IMR-90 (cell line): ENCODE measurements around the gene CKB. TPM values are rescaled to one million over a fixed set of nuclear protein-coding genes. Genes with fewer than 3 reads are reported as not detected.

ENCODE experiments used
- ATAC-seq: fragments of 200-7000 bp; cut with Tn5 transposase; 2 replicates; pipeline ENCODE4 v1.9.1; 2020; ENCODE audit warnings: low read depth, mild to moderate bottlenecking, moderate library complexity
- BruUV-seq: library from RNA; stranded (reverse); fragments of 400-500 nt; replicated peaks from 2 replicates; lab custom pipeline; 2021; lab: Mats Ljungman, UMichigan
- CTCF ChIA-PET: fragments of 300-600 bp; formaldehyde crosslinking; extraction: SDS; loops from one replicate; lab custom pipeline; 2021; ENCODE audit warnings: antibody characterized with exemption; lab: Yijun Ruan, JAX
- POLR2A ChIA-PET: fragments of 300-600 bp; sonication (Branson Sonifier 250); formaldehyde crosslinking; loops from one replicate; lab custom pipeline; 2022; ENCODE audit warnings: antibody characterized with exemption; ENCODE audit not compliant: unreplicated experiment; lab: Charles Lee
- DNase-seq: peaks from one replicate; pipeline ENCODE4 v3.0.0; 2013
- H2AFZ ChIP-seq: replicated peaks from 2 replicates; pipeline ENCODE3; 2013; ENCODE audit warnings: low read length, mild to moderate bottlenecking; ENCODE audit not compliant: poor library complexity
- H2AK5ac ChIP-seq: 2 replicates; pipeline ENCODE4 v1.6.1; 2013; ENCODE audit warnings: low read depth, low read length, inconsistent platforms
- H2AK9ac ChIP-seq: replicated peaks from 2 replicates; pipeline ENCODE3; 2013; ENCODE audit warnings: mild to moderate bottlenecking, low read depth, low read length, moderate library complexity; ENCODE audit not compliant: poor library complexity
- H2BK120ac ChIP-seq: 2 replicates; pipeline ENCODE4 v1.6.1; 2013; ENCODE audit warnings: low read depth, low read length, inconsistent platforms
- H2BK15ac ChIP-seq: 3 replicates; pipeline ENCODE4 v1.6.1; 2013; ENCODE audit warnings: low read depth, low read length, inconsistent platforms
- H2BK20ac ChIP-seq: 2 replicates; pipeline ENCODE4 v1.6.1; 2013; ENCODE audit warnings: low read depth, mild to moderate bottlenecking, inconsistent platforms, low read length, moderate library complexity
- H2BK5ac ChIP-seq: 2 replicates; pipeline ENCODE4 v1.6.1; 2013; ENCODE audit warnings: mild to moderate bottlenecking, low read depth, low read length, inconsistent platforms; ENCODE audit not compliant: poor library complexity, severe bottlenecking
- H3K14ac ChIP-seq: replicated peaks from 2 replicates; pipeline ENCODE4 v1.6.1; 2013; ENCODE audit warnings: low read depth, low read length, inconsistent platforms
- H3K18ac ChIP-seq: 2 replicates; pipeline ENCODE4 v1.6.1; 2013; ENCODE audit warnings: low read depth, low read length, control low read depth
- H3K23ac ChIP-seq: 2 replicates; pipeline ENCODE4 v1.6.1; 2013; ENCODE audit warnings: low read depth, low read length, inconsistent platforms
- H3K27ac ChIP-seq: 2 replicates; pipeline ENCODE4 v1.5.1; 2013; ENCODE audit warnings: mild to moderate bottlenecking, control low read depth, low read length; ENCODE audit not compliant: insufficient read depth
- H3K27me3 ChIP-seq: 2 replicates; pipeline ENCODE4 v1.6.1; 2013; ENCODE audit warnings: low read length; ENCODE audit not compliant: control insufficient read depth, insufficient read depth
- H3K36me3 ChIP-seq: 2 replicates; pipeline ENCODE4 v1.6.1; 2013; ENCODE audit warnings: low read length, mixed read lengths; ENCODE audit not compliant: control insufficient read depth, insufficient read depth
- H3K4ac ChIP-seq: 2 replicates; pipeline ENCODE4 v1.6.1; 2013; ENCODE audit warnings: low read depth, low read length, inconsistent platforms
- H3K4me1 ChIP-seq: 2 replicates; pipeline ENCODE4 v1.6.1; 2013; ENCODE audit warnings: low read length, mixed read lengths; ENCODE audit not compliant: control insufficient read depth, insufficient read depth
- H3K4me2 ChIP-seq: 2 replicates; pipeline ENCODE4 v1.6.1; 2013; ENCODE audit warnings: low read depth, mild to moderate bottlenecking, control low read depth, low read length, moderate library complexity
- H3K4me3 ChIP-seq: 2 replicates; pipeline ENCODE4 v1.5.1; 2013; ENCODE audit warnings: low read depth, mild to moderate bottlenecking, control low read depth, low read length, moderate library complexity; ENCODE audit not compliant: insufficient read depth
- H3K56ac ChIP-seq: 2 replicates; pipeline ENCODE4 v1.6.1; 2013; ENCODE audit warnings: low read length, inconsistent platforms; ENCODE audit not compliant: insufficient read depth; ENCODE audit errors: extremely low read depth
- H3K79me1 ChIP-seq, 2 experiments: 2 replicates each; pipeline ENCODE4 v1.6.1; 2013; ENCODE audit warnings: low read length in 2 of 2, inconsistent platforms in 1 of 2, low read depth in 1 of 2
- H3K9ac ChIP-seq: 2 replicates; pipeline ENCODE4 v1.6.1; 2013; ENCODE audit warnings: low read depth, low read length, control low read depth
- H3K9me1 ChIP-seq: 2 replicates; pipeline ENCODE4 v1.6.1; 2013; ENCODE audit warnings: low read length, inconsistent platforms; ENCODE audit not compliant: insufficient read depth
- H3K9me3 ChIP-seq: 2 replicates; pipeline ENCODE4 v1.6.1; 2013; ENCODE audit warnings: low read length; ENCODE audit not compliant: control insufficient read depth, insufficient read depth
- H4K20me1 ChIP-seq: 2 replicates; pipeline ENCODE4 v1.6.1; 2013; ENCODE audit warnings: low read length, inconsistent platforms; ENCODE audit not compliant: insufficient read depth
- H4K5ac ChIP-seq: 2 replicates; pipeline ENCODE4 v1.6.1; 2013; ENCODE audit warnings: mild to moderate bottlenecking, low read depth, low read length, control low read depth
- H4K8ac ChIP-seq, 2 experiments: 2 replicates each; pipeline ENCODE4 v1.6.1; 2013; ENCODE audit warnings: low read depth in 2 of 2, low read length in 2 of 2, control low read depth in 1 of 2, inconsistent platforms in 1 of 2
- H4K91ac ChIP-seq: 2 replicates; pipeline ENCODE4 v1.6.1; 2013; ENCODE audit warnings: low read depth, low read length, inconsistent platforms; ENCODE audit not compliant: insufficient read depth
- BHLHE40 ChIP-seq: fragments of 150-350 bp; IDR thresholded peaks from 2 replicates; pipeline ENCODE4 v1.6.1; 2016; ENCODE audit warnings: mild to moderate bottlenecking, low read depth, low read length
- CEBPB ChIP-seq: IDR thresholded peaks from 2 replicates; pipeline ENCODE4 v1.6.1; 2012; ENCODE audit warnings: low read depth, low read length, improper control_type of control experiment
- CHD1 ChIP-seq: IDR thresholded peaks from 2 replicates; pipeline ENCODE4 v1.6.1; 2012; ENCODE audit warnings: low read depth, low read length, improper control_type of control experiment
- CTCF ChIP-seq: conservative IDR thresholded peaks from 2 replicates; pipeline ENCODE4 v1.5.1; 2012; ENCODE audit warnings: mild to moderate bottlenecking, low read depth, low read length, improper control_type of control experiment
- ELK1 ChIP-seq: fragments of 150-350 bp; IDR thresholded peaks from 2 replicates; pipeline ENCODE4 v1.6.1; 2016; ENCODE audit warnings: low read depth, mild to moderate bottlenecking, low read length, moderate library complexity, borderline replicate concordance
- MAZ ChIP-seq: IDR thresholded peaks from 2 replicates; pipeline ENCODE4 v1.6.1; 2012; ENCODE audit warnings: low read depth, mild to moderate bottlenecking, low read length, improper control_type of control experiment, moderate library complexity, borderline replicate concordance
- MXI1 ChIP-seq: IDR thresholded peaks from 2 replicates; pipeline ENCODE4 v1.6.1; 2012; ENCODE audit warnings: low read depth, mild to moderate bottlenecking, low read length, moderate library complexity, borderline replicate concordance
- NFE2L2 ChIP-seq: fragments of 150-350 bp; IDR thresholded peaks from 2 replicates; pipeline ENCODE4 v1.6.1; 2016; ENCODE audit warnings: low read depth, mild to moderate bottlenecking, low read length
- POLR2A ChIP-seq: IDR thresholded peaks from 2 replicates; pipeline ENCODE4 v1.6.1; 2012; ENCODE audit warnings: mild to moderate bottlenecking, low read depth, low read length
- RAD21 ChIP-seq: IDR thresholded peaks from 2 replicates; pipeline ENCODE4 v1.6.1; 2012; ENCODE audit warnings: low read length, improper control_type of control experiment
- RFX5 ChIP-seq: IDR thresholded peaks from 2 replicates; pipeline ENCODE4 v1.8.0; 2012; ENCODE audit warnings: low read depth, mild to moderate bottlenecking, low read length, moderate library complexity
- SMC3 ChIP-seq: fragments of 150-350 bp; IDR thresholded peaks from 2 replicates; pipeline ENCODE4 v1.6.1; 2016; ENCODE audit warnings: low read depth, mild to moderate bottlenecking, antibody characterized with exemption, low read length, moderate library complexity
- USF2 ChIP-seq: fragments of 150-350 bp; IDR thresholded peaks from 2 replicates; pipeline ENCODE4 v1.6.1; 2017; ENCODE audit warnings: mild to moderate bottlenecking, antibody characterized with exemption, low read length, low read depth
- WGBS, 2 experiments: methylation state at CpG; one replicate each; pipeline versions ENCODE4 v1.1.5 to v1.1.7; 2013; ENCODE audit warnings: missing lambda C conversion rate in 2 of 2; ENCODE audit not compliant: insufficient read length in 1 of 2; ENCODE audit errors: extremely low coverage in 2 of 2; 5-methylcytosine and 5-hydroxymethylcytosine counted together
- dilution Hi-C: fragments of 300-500 bp; cut with HindIII; formaldehyde crosslinking; loops from one replicate; pipeline ENCODE4 v1.14.3; 2018; ENCODE audit warnings: low sequenced_read_pairs; ENCODE audit not compliant: unreplicated experiment
- in situ Hi-C: fragments of 300-500 bp; cut with MboI; formaldehyde crosslinking; loops from 3 replicates; pipeline ENCODE4 v1.14.3; 2019; ENCODE audit warnings: low sequenced_read_pairs, inconsistent platforms, mixed read lengths
- intact Hi-C: fragments of 100-400 bp; cut with micrococcal nuclease; formaldehyde crosslinking; loops from 2 replicates; pipeline ENCODE4 v1.10.0; 2022
- polyA plus RNA-seq, 3 experiments: library from polyadenylated mRNA; depleted of rRNA; stranded (reverse); fragments of >200 nt; gene quantifications; 2 replicates each; pipeline ENCODE4 v1.2.3, GENCODE V29; 2012; ENCODE audit warnings: low replicate concordance in 1 of 3
- total RNA-seq: library from RNA; depleted of rRNA; stranded (reverse); fragments of >200 nt; gene quantifications from 2 replicates; pipeline ENCODE4 v1.2.3, GENCODE V29; 2012

Gene CKB
- total and polyA plus RNA-seq, 2 of the 4 experiments (the other 2 are of a cell fraction) = 17.7 to 82.6 TPM

GRCh38 chr14:103528146-103528586 is 5.5 kb upstream of the CKB start:
- Histone ChIP-seq H3K56ac (no peak overlapping the region), H3K36me3 (peaks cover 6% of the 10 kb centered on the region; the same call in 1 of the 2 replicates), H3K14ac (peak overlapping the region; percentile 26; the same call in 1 of the 2 replicates), H3K4ac (peak overlapping the region; percentile 87), H3K23ac (no peak overlapping the region), H4K20me1 (peaks cover 26% of the 10 kb centered on the region), H2BK5ac (peak overlapping the region; percentile 23), H2AK9ac (peak overlapping the region; percentile 97), H3K27me3 (peaks cover 6% of the 10 kb centered on the region), H3K4me1 (peaks cover 11% of the 10 kb centered on the region), H4K8ac (peak overlapping the region; percentile 86 to 91), H2AK5ac (peak overlapping the region; percentile 85), H2AFZ (peak overlapping the region; percentile 91), H2BK15ac (no peak overlapping the region; the same call in 2 of the 3 replicates), H3K9ac (peak overlapping the region; percentile 12; the same call in 1 of the 2 replicates), H3K9me1 (peaks cover 13% of the 10 kb centered on the region), H3K27ac (peak overlapping the region; percentile 73), H3K18ac (peak overlapping the region; percentile 16; the same call in 1 of the 2 replicates), H2BK20ac (peak overlapping the region; percentile 32; the same call in 1 of the 2 replicates), H3K9me3 (no peaks in the 10 kb centered on the region), H3K79me1 (peaks cover 0 to 44% of the 10 kb centered on the region in 2 experiments; a peak in 3 of 4 replicates), H2BK120ac (peak overlapping the region; percentile 77), H3K4me3 (peak overlapping the region; percentile 45; the same call in 1 of the 2 replicates), H3K4me2 (peak overlapping the region; percentile 47), H4K5ac (peak overlapping the region; percentile 77), H4K91ac (peak overlapping the region; percentile 50)
- ATAC-seq = peak; percentile 25
- no peak for TF ChIP-seq ELK1
- no peak for TF ChIP-seq NFE2L2
- TF ChIP-seq MXI1 = no peak
- no peak for TF ChIP-seq POLR2A
- TF ChIP-seq CEBPB = no peak
- TF ChIP-seq RAD21 = no peak
- no peak for TF ChIP-seq CHD1
- TF ChIP-seq SMC3 = no peak
- TF ChIP-seq RFX5 = no peak
- TF ChIP-seq USF2 = no peak
- no peak for TF ChIP-seq CTCF
- TF ChIP-seq BHLHE40 = no peak
- TF ChIP-seq MAZ = no peak
- POLR2A ChIA-PET = no interaction called here
- in situ Hi-C loops = no loop called here
- no peak for DNase-seq
- CTCF ChIA-PET = interaction anchor here (1.2 to 1.3 kb wide), 2 partner anchors 10 to 12 kb away, joined by 3 to 5 read pairs; no protein-coding TSS in a partner anchor
- intact Hi-C loops = no loop called here
- no TSS peak for BruUV-seq
- 68% methylated on average over 3 of the region's 10 CpGs; no CpG with 5 or more reads in 1 of the 2 experiments for WGBS, 2 experiments
- dilution Hi-C loops = no loop called here
